IPS-18a (cell line): ENCODE measurements around the gene NDUFAF8.

Experiments used
- H3K27ac ChIP-seq: one replicate; pipeline ENCODE4 v1.5.1; 2013; ENCODE audit warnings: low read length
- H3K27me3 ChIP-seq: one replicate; pipeline ENCODE4 v1.6.1; 2013; ENCODE audit warnings: mild to moderate bottlenecking, low read length; ENCODE audit not compliant: control insufficient read depth, insufficient read depth
- H3K36me3 ChIP-seq: one replicate; pipeline ENCODE4 v1.6.1; 2013; ENCODE audit warnings: low read depth, low read length; ENCODE audit not compliant: control insufficient read depth
- H3K4me1 ChIP-seq: one replicate; pipeline ENCODE4 v1.6.1; 2013; ENCODE audit warnings: low read depth, low read length; ENCODE audit not compliant: control insufficient read depth
- H3K4me3 ChIP-seq: one replicate; pipeline ENCODE4 v1.5.1; 2013; ENCODE audit warnings: low read length
- H3K9ac ChIP-seq: one replicate; pipeline ENCODE4 v1.6.1; 2013; ENCODE audit warnings: mild to moderate bottlenecking, low read length, moderate library complexity
- H3K9me3 ChIP-seq: one replicate; pipeline ENCODE4 v1.6.1; 2013; ENCODE audit warnings: low read depth, low read length; ENCODE audit not compliant: control insufficient read depth

The NDUFAF8 gene

DNA sequence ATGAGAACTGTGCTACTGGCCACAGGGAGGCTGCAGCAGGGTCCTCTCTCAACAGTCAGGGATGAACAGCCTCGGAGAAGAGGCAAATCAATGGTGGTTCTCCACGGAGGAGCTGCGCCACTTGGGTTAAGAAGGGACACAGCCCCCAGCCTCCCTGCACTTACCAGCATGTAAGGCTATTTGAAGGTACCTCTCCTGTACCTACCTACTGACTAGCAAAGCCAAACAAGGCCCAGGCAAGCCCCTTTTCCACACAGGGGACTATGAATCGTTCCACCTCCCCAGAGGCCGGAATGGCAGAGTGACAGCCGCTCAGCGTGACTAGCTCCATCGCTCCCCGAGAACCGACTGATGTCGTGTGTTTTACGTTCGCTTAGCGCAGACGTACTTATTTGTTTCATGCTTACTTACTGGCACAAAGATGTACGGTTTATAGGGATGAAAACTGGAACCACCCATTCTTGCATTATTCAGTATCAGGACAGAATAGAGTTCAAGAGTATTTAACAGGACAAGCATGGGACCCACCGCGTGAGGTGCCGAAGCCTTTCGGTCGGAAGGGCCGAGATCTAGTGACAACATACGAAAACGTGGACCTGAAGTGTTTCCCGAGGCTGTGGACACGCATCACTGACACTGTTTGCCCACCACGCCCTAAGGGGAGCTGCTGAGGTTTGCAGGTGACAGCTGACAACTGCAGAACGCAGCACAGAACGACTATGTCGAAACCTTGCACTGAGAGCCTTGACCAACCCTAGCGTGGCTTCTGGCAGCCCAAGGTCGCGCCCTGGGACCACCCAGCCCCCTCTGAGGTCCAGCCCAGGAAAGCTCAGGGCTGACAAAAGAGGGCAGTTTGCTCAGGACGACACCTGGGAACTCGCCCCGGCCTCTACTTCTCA lies 1.3 kb upstream of the NDUFAF8 start:
- Histone ChIP-seq H3K27ac (no peak overlapping the region), H3K9me3 (no peaks in the 10 kb centered on the region), H3K4me3 (peak overlapping the region; percentile 89), H3K4me1 (peaks cover 9% of the 10 kb centered on the region), H3K36me3 (peaks cover 8% of the 10 kb centered on the region), H3K9ac (peak overlapping the region; percentile 87), H3K27me3 (no peaks in the 10 kb centered on the region)

DNA sequence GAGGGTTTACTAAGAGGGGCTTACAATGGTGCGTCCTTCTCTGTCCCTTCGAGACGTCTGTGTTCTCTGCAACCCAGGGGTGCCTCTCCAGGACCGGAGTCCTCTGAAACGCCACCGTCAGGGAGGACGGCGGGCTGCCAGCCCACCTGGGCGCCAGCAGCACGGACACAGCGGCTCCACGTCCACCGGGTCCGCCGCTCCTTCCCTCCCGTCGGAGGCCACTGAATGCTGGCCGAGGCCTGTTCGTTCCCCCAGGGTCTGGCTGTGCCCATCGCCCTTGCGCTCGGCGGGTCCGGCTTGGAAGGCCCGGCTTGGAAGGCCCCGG lies 666 bp upstream of the NDUFAF8 start:
- Histone ChIP-seq H3K9ac (peak overlapping the region; percentile 87), H3K36me3 (peaks cover 8% of the 10 kb centered on the region), H3K4me1 (peaks cover 9% of the 10 kb centered on the region), H3K9me3 (no peaks in the 10 kb centered on the region), H3K4me3 (peak overlapping the region; percentile 89), H3K27ac (no peak overlapping the region), H3K27me3 (no peaks in the 10 kb centered on the region)

DNA sequence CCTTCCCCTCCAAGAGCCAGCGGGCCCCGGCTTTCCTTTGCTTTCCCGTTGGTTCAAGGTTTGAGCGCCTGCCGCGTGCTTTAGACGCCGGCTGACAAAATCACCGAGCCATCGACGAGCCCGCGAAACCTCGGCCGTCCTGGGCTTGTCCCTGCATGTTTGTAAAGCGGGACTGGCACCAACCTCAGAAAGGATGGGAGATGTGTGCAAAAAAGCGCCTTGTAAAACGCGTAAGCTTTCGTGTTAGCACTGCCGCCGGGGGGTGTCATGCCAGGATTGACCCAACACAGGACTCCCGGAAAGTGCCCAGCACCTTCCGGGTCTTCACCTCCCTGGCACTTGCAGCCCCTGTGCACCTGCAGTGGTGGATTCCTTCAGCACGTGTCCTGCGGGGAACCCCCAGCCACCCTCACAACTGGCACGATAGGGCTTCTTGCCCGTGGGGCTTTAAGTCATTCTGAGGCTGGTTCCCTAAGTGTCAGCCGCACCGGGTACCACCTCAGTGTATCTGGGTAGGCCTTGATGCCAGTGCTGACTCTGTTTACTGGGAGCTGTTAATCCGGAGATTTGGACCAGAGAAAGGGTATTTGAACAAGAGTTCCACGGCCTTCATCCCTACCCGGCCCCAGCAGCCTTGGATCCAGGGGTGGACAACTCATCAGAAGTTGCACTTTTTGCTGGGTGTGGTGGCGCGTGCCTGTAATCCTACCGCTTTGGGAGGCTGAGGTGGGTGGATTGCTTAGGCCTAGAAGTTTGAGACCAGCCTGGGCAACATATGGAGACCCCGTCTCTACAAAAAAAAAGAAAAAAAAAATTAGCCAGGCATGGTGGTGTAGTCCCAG lies 817 bp downstream of the NDUFAF8 start:
- H3K27me3 ChIP-seq: no peaks in the 10 kb centered on the region
- H3K36me3 ChIP-seq: peaks cover 8% of the 10 kb centered on the region
- H3K4me1 ChIP-seq: peaks cover 9% of the 10 kb centered on the region
- peak overlapping the region; percentile 89 for H3K4me3 ChIP-seq
- no peak overlapping the region for H3K27ac ChIP-seq
- peak overlapping the region; percentile 87 for H3K9ac ChIP-seq
- H3K9me3 ChIP-seq: no peaks in the 10 kb centered on the region

DNA sequence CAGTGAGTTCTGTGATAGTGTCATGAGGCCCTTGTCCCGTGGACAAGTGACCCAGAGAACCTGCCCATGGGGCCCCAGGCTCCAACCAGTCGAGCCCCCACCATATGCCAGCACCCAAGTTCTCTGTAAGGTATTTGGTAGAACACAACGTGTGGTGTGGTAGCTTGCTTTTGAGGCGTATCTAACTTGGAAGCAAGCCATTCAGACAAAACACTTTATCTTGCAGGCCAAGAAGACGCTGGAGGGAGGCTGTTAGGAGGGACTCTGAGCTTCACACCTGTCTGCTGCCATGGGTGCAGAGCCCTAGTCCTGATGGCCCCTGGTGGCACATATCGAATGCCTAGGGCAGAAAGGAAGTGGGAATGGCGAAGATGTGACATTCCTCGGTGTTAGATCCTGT lies 1.6 kb downstream of the NDUFAF8 start:
- Histone ChIP-seq H3K27me3 (no peaks in the 10 kb centered on the region), H3K36me3 (peaks cover 8% of the 10 kb centered on the region), H3K27ac (no peak overlapping the region), H3K4me1 (peaks cover 9% of the 10 kb centered on the region), H3K9me3 (no peaks in the 10 kb centered on the region), H3K4me3 (no peak overlapping the region), H3K9ac (no peak overlapping the region)

DNA sequence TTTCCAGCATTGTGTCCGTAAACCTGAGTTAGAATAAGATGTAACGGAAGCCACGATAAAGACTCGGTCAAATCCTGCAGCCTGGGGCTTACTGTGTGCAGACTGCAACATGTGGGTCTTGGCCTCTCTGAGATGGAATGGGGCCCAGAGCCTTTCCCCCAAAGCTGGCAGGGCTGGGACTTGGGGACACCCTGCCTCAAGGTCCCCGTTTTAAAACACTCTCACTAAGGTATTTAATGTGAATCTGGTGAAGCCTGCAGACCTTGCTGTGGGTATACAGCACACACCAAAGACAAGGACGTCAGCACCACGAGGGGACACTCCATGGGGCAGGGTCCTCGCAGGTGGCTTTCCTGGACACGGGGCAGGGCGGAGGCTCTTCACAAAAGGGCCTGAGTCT lies 2.1 kb downstream of the NDUFAF8 start:
- no peaks in the 10 kb centered on the region for H3K9me3 ChIP-seq
- no peaks in the 10 kb centered on the region for H3K27me3 ChIP-seq
- H3K27ac ChIP-seq: no peak overlapping the region
- peaks cover 9% of the 10 kb centered on the region for H3K4me1 ChIP-seq
- H3K36me3 ChIP-seq: peaks cover 8% of the 10 kb centered on the region
- no peak overlapping the region for H3K9ac ChIP-seq
- H3K4me3 ChIP-seq: no peak overlapping the region

DNA sequence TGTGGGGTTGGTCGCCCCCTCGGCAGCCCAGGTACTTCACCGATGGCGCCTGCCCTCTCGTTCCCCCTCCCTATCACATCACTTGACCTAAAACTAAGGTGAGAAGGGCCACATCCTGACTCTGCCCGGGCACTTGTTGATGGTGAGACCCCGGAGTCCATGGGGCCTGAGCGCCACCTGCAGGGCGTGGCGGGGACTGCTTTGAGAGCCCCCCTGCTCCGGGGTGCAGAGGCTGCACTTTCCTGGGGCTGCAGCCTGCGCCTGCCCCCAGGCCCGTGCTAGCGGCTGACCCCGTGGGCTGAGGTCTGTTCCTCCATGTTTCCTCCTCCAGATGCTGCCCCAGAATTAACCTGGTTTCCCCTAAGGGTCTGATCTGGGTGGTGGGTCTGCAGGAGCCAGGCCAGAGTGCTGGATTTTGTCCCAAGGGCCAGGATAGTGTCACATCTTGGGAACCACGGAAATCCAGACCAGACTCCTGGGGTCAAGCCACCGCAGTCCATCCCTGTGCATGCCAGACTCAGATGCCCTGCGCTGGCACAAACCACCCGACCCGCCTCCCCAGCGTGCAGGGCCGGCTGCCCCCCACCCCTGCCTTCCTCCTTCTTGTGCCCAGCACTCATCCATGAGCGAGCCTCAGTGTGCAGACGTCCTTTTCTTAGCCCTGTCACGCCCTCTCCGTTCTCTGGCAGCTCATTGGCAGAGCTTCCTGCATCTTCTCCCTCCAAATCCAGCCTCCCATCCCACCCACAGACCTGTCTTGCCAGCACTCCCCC lies 2.7 kb downstream of the NDUFAF8 start:
- Histone ChIP-seq H3K9me3 (no peaks in the 10 kb centered on the region), H3K4me3 (no peak overlapping the region), H3K9ac (no peak overlapping the region), H3K36me3 (peaks cover 8% of the 10 kb centered on the region), H3K4me1 (peaks cover 9% of the 10 kb centered on the region), H3K27me3 (no peaks in the 10 kb centered on the region), H3K27ac (no peak overlapping the region)

DNA sequence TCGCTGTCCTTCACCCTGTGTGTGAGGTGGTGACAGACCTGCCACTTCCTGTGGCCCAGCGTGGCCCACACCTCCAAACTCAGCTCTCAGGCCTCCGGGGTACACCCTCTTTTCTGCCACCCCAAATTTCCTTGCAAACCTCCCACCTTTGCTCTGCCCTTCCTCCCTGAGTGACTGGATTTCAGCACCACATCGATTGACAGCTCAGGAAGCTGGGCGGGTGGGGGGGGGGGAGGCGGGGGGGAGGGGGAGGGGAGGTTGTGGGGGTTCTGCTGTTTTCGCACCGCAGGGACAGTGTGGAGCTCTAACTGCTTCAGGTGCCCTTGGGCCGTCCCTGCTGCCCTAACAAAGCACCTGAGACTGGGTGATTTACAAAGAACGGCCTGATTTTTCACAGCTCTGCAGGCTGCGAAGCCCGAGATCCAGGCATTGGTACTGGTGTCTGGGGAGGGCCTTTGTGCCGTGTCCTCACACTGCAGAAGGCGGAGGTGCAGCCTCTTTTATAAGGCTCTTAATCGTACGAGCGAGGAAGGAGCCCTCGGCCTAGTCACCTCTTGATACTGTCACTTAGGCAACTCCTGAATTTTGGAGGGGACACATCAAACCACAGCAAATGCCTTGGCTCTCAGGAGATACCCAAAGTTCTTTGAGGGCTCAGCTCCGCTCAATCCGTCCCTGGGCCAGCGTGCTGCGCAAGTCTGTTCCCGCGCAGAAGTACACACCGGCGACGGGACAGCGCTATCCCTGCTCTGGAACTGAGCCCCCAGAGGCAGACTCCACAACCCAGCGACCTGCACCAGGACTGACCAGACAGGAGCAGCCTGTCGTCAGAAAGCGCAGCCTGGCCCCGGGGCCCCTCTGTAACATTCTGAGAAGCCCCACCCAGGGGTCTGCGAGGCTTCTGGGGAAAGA lies 3.6 kb downstream of the NDUFAF8 start:
- H3K27ac ChIP-seq: no peak overlapping the region
- peaks cover 9% of the 10 kb centered on the region for H3K4me1 ChIP-seq
- H3K36me3 ChIP-seq: peaks cover 8% of the 10 kb centered on the region
- H3K9ac ChIP-seq: no peak overlapping the region
- H3K4me3 ChIP-seq: no peak overlapping the region
- H3K9me3 ChIP-seq: no peaks in the 10 kb centered on the region
- no peaks in the 10 kb centered on the region for H3K27me3 ChIP-seq

DNA sequence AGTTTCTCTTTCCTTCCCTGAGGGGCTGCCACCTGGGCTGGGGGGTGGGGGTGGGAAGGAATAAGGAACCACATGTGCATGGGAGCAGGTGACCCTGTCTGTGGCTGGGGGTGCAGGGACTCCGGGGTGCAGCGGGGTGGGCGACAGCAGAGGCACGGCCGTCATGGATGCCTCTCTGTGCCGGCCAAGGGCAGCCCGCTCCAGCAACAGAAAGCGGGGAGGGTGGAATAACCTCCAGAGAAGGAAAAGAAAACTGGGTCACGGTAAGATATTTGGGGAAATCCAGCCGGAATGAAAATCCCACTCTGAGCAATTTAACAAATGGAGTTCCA lies 4.2 kb downstream of the NDUFAF8 start:
- H3K4me3 ChIP-seq: no peak overlapping the region
- H3K4me1 ChIP-seq: peaks cover 4% of the 10 kb centered on the region
- H3K36me3 ChIP-seq: peaks cover 8% of the 10 kb centered on the region
- H3K9me3 ChIP-seq: no peaks in the 10 kb centered on the region
- no peaks in the 10 kb centered on the region for H3K27me3 ChIP-seq
- no peak overlapping the region for H3K9ac ChIP-seq
- no peak overlapping the region for H3K27ac ChIP-seq

DNA sequence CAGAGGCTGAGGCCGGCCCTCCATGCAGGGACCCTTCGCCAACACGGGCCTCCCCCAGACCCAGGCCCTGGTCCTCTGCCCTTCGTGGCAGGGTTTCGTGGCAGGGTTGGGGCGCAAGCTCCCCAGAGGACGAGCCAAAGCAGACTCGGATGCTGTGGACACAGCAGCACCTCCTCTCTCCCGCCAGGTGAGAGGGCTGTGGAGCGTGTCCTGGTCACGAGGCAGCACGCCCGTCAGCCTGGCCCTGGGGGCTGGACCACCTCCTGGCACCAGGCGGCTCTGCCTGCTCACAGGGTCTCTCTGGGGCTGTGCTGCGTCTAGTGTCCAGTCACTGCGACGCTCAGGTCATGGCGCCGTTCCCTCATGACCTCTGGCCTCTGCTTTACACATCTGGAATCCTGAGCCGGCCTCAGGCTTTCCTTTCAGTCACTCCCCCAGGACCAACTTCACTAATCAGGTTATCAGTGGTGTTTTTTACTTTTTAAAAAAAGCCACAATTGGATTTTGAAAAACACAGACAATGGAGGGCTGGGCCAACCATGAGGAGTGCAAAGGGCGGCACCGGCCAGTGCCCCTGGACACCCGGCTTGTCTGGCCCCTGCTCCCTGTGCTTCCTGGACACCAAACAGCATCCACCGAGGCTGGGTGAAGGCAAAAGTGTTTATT lies 5.4 kb downstream of the NDUFAF8 start:
- no peaks in the 10 kb centered on the region for H3K27me3 ChIP-seq
- H3K36me3 ChIP-seq: peaks cover 8% of the 10 kb centered on the region
- no peak overlapping the region for H3K27ac ChIP-seq
- H3K9ac ChIP-seq: no peak overlapping the region
- no peaks in the 10 kb centered on the region for H3K9me3 ChIP-seq
- H3K4me3 ChIP-seq: no peak overlapping the region
- H3K4me1 ChIP-seq: peaks cover 4% of the 10 kb centered on the region

DNA sequence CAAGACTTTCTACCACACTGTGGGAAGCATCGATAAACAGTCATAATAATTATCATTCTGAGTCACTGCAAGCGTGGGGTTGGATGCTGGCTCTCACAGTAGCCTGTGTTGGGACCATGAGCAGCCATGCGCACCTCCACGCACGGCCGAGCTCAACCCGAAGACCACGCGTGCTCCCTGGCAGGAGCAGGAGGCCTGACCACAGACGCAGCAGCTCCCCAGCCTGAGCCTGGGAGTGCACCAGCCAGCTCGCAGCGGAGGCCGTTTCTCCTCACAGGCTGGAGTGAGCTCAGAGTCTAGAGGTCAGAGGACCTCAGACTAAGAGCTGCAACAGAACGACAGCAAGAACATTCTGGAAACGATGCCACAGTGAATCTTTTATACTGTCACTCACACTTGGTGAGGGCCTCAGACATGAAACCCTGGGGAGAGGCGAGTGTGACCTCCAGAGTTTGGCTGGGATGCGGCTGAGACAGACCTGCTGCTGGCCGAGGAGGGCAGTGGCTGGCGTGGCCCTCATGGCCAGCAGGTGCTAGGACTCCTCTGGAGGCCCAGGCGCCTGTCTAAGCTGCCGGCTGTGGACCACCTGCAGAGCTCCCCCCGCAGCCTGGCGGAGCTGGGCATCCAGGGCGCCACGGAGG lies 6.0 kb downstream of the NDUFAF8 start:
- Histone ChIP-seq H3K27me3 (no peaks in the 10 kb centered on the region), H3K9ac (no peak overlapping the region), H3K9me3 (no peaks in the 10 kb centered on the region), H3K4me1 (peaks cover 2% of the 10 kb centered on the region), H3K36me3 (peaks cover 8% of the 10 kb centered on the region), H3K4me3 (no peak overlapping the region), H3K27ac (no peak overlapping the region)
